Measurements from ENCODE around the gene MGAM2. TPM values are rescaled to one million over a fixed set of nuclear protein-coding genes. Genes with fewer than 3 reads are reported as not detected.
A peak's percentile ranks its signal among the peaks of the same experiment; 100 is the strongest.

The MGAM2 gene
- polyA plus RNA-seq, 2 of the 4 experiments (the other 2 are of a cell fraction): 0.01 to 0.25 TPM

DNA sequence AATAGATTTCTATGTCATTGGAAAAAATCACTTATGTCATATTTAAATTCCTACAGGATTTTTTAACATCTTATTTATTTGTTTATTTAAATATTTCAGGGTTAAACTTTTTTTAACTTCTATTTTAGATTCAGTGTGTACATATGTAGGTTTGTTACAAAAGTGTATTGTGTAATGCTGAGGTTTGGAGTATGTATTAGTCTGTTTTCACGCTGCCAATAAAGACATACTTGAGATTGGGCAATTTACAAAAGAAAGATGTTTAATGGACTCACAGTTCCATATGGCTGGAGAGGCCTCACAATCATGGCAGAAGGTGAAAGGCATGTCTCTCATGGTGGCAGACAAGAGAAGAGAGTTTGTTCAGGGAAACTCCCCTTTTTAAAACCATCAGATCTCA is 65.4 kb downstream of the MGAM2 start:
- ChIA-PET POLR2A (no interaction called here), CTCF (no interaction called here)
- no peak overlapping the region for H3K27ac ChIP-seq
- 32% methylated on average over 1 of the region's 1 CpG for WGBS (ENCODE audit: missing lambda C conversion rate)
- DNase-seq (ENCODE audit: low read depth in 1 of 2, low spot score in 1 of 2): no peak
- ATAC-seq: no peak
- H3K9me3 ChIP-seq: 0 out of 3 replicates have a peak, but pooled peaks cover 3% of the 10 kb centered on the region
- H3K4me1 ChIP-seq: no peaks in the 10 kb centered on the region
- FAIRE-seq: no peak
- no peak overlapping the region for H3K4me3 ChIP-seq
- TF ChIP-seq FOSL2 (IDR thresholded peaks at IDR 0.05) (no peak), FOSL2 (CRISPR knock-in tag; IDR thresholded peaks at IDR 0.05) (no peak), HDAC2 (IDR thresholded peaks at IDR 0.05) (no peak), RARB (CRISPR knock-in tag; IDR thresholded peaks at IDR 0.05) (no peak), FOXS1 (CRISPR knock-in tag; IDR thresholded peaks at IDR 0.05) (no peak), TP53 (CRISPR knock-in tag; IDR thresholded peaks at IDR 0.05) (no peak), PHF8 (IDR thresholded peaks at IDR 0.05; ENCODE audit: borderline replicate concordance, low read depth) (no peak), RFX5 (IDR thresholded peaks at IDR 0.05) (no peak)
- no peak overlapping the region for H3K4me2 ChIP-seq

DNA sequence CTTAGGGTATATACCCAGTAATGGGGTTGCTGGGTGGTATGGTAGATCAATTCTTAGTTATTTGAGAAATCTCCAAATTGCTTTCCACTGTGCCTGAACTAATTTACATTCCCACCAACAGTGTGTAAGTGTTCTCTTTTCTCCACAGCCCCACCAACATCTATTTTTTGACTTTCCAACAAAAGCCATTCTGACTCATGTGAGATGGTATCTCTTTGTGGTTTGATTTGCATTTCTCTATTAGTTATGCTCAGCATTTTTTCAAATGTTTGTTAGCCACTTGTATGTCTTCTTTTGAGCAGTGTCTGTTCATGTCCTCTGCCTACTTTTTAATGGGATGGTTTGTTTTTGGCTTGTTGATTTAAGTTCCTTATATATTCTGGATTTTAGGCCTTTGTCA is 66.4 kb downstream of the MGAM2 start:
- ChIA-PET CTCF (no interaction called here), POLR2A (no interaction called here)
- Histone ChIP-seq H3K27ac (no peak overlapping the region), H3K4me3 (no peak overlapping the region), H3K4me2 (no peak overlapping the region), H3K4me1 (no peaks in the 10 kb centered on the region), H3K9me3 (0 out of 3 replicates have a peak, but pooled peaks cover 3% of the 10 kb centered on the region)
- no peak for TF ChIP-seq FOSB (CRISPR knock-in tag; IDR thresholded peaks at IDR 0.05)
- TF ChIP-seq MAFK (IDR thresholded peaks at IDR 0.05; ENCODE audit: partially characterized antibody): peak; percentile 14
- FAIRE-seq (no peak), ATAC-seq (no peak), DNase-seq (ENCODE audit: low read depth in 1 of 2, low spot score in 1 of 2) (no peak)

DNA sequence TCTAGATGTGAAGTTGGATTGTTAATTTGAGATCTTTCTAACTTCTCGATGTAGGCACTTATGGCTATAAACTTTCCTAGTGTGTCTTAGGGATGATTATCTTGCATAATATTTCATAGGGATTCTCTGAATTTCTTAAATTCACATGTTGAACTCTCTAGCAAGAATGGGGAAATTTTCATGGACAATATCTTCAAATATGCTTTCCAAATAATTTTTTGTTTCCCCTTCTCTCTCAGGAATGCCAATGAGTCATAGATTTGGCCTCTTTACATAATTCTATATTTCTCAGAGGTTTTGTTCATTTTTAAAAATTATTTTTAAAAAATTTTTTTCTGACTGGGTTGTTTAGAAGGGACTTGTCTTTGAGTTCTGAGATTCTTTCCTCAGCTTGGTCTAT is 68.9 kb downstream of the MGAM2 start:
- ChIA-PET POLR2A (no interaction called here), CTCF (interaction anchor here (0.7 kb wide), 1 partner anchor 9 kb away, joined by 3 read pairs; no protein-coding TSS in a partner anchor)
- Histone ChIP-seq H3K4me1 (no peaks in the 10 kb centered on the region), H3K9me3 (no peaks in the 10 kb centered on the region), H3K4me3 (no peak overlapping the region), H3K27ac (no peak overlapping the region), H3K4me2 (no peak overlapping the region)
- 47% methylated on average over 1 of the region's 1 CpG for WGBS (ENCODE audit: missing lambda C conversion rate)
- FAIRE-seq (no peak), ATAC-seq (no peak), DNase-seq (ENCODE audit: low read depth in 1 of 2, low spot score in 1 of 2) (no peak)
- no peak for TF ChIP-seq CEBPB (IDR thresholded peaks at IDR 0.05)
- no peak for TF ChIP-seq TP53 (CRISPR knock-in tag; IDR thresholded peaks at IDR 0.05)
- no peak for TF ChIP-seq RNF2 (IDR thresholded peaks at IDR 0.05; ENCODE audit: borderline replicate concordance, low read depth)
- TF ChIP-seq, protein P1, sequence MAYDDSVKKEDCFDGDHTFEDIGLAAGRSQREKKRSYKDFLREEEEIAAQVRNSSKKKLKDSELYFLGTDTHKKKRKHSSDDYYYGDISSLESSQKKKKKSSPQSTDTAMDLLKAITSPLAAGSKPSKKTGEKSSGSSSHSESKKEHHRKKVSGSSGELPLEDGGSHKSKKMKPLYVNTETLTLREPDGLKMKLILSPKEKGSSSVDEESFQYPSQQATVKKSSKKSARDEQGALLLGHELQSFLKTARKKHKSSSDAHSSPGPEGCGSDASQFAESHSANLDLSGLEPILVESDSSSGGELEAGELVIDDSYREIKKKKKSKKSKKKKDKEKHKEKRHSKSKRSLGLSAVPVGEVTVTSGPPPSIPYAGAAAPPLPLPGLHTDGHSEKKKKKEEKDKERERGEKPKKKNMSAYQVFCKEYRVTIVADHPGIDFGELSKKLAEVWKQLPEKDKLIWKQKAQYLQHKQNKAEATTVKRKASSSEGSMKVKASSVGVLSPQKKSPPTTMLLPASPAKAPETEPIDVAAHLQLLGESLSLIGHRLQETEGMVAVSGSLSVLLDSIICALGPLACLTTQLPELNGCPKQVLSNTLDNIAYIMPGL (CRISPR knock-in tag; IDR thresholded peaks at IDR 0.05; ENCODE audit: borderline replicate concordance): no peak
- no peak for TF ChIP-seq HDAC2 (IDR thresholded peaks at IDR 0.05)

DNA sequence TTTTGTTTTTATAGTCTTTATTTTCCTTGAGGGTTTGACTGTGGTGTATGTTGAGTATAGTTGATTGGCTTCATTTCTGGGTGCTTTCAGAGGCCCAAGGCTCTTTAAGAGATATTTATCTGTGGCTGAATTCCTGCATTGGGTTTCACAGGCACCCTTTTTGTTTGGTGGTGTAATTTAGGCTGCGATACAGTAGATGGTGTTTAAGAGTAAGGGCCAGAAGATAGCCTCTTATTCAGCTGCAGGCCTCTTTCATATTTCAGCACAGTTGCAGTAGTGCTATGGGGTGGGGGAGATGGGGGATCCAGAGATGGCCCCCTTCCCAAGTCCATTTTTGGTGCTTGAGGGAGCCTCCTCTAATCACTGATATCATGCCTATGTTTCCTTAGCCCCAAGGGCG is 69.7 kb downstream of the MGAM2 start:
- H3K9me3 ChIP-seq: no peaks in the 10 kb centered on the region
- CTCF ChIA-PET: interaction anchor here (0.7 to 7.0 kb wide), 2 partner anchors 8 to 205 kb away, joined by 3 to 54 read pairs; no protein-coding TSS in a partner anchor
- no peaks in the 10 kb centered on the region for H3K4me1 ChIP-seq
- ATAC-seq: no peak
- H3K27ac ChIP-seq: no peak overlapping the region
- TF ChIP-seq HOXB5 (CRISPR knock-in tag; IDR thresholded peaks at IDR 0.05): no peak
- no peak for TF ChIP-seq CBX2 (IDR thresholded peaks at IDR 0.05; ENCODE audit: borderline replicate concordance, low read depth)
- TF ChIP-seq SMC3 (IDR thresholded peaks at IDR 0.05): no peak
- no peak for TF ChIP-seq KDM5A (IDR thresholded peaks at IDR 0.05)
- no peak for TF ChIP-seq POLR2AphosphoS2 (conservative IDR thresholded peaks at IDR 0.05; ENCODE audit: low read length)
- TF ChIP-seq, protein P1 (CRISPR knock-in tag; IDR thresholded peaks at IDR 0.05; ENCODE audit: borderline replicate concordance): no peak
- no peak for TF ChIP-seq RAD21 (conservative IDR thresholded peaks at IDR 0.05 in 1 of 2, IDR thresholded peaks at IDR 0.05 in 1 of 2)
- no peak for TF ChIP-seq NR3C1 (IDR thresholded peaks at IDR 0.05)
- TF ChIP-seq FOSL2 (IDR thresholded peaks at IDR 0.05): no peak
- TF ChIP-seq FOSL2 (CRISPR knock-in tag; IDR thresholded peaks at IDR 0.05): no peak
- TF ChIP-seq, protein P2, sequence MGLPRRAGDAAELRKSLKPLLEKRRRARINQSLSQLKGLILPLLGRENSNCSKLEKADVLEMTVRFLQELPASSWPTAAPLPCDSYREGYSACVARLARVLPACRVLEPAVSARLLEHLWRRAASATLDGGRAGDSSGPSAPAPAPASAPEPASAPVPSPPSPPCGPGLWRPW (IDR thresholded peaks at IDR 0.05): no peak
- DNase-seq (ENCODE audit: low read depth in 1 of 2, low spot score in 1 of 2): no peak
- FAIRE-seq: no peak
- 79% methylated on average over 2 of the region's 2 CpGs for WGBS (ENCODE audit: missing lambda C conversion rate)
- no peak overlapping the region for H3K4me3 ChIP-seq
- no peak overlapping the region for H3K4me2 ChIP-seq
- POLR2A ChIA-PET: no interaction called here

Data from A549 (cell line).